GM23338 (cell line): ENCODE data around the gene RPTOR. TPM values are rescaled to one million over a fixed set of nuclear protein-coding genes. Genes with fewer than 3 reads are reported as not detected.

Experiments
- ATAC-seq: fragments of 200-7000 bp; cut with Tn5 transposase; 3 replicates; pipeline ENCODE4 v1.9.1; 2020
- DNase-seq: peaks from one replicate; pipeline ENCODE4 v3.0.0-alpha.2; 2015; ENCODE audit warnings: low spot score
- H2AFZ ChIP-seq: fragments of 200-600 bp; sonication (generic); 2 replicates; pipeline ENCODE4 v1.8.0; 2016; ENCODE audit warnings: antibody characterized with exemption, mild to moderate bottlenecking, moderate library complexity
- H3F3A ChIP-seq: fragments of 200-600 bp; sonication (generic); replicated peaks from 2 replicates; pipeline ENCODE4 v1.8.0; 2017; ENCODE audit warnings: antibody characterized with exemption, mixed run types, low read depth
- H3K27ac ChIP-seq: fragments of 200-600 bp; sonication (generic); 2 replicates; pipeline ENCODE4 v1.6.1; 2016; ENCODE audit warnings: low read depth
- H3K27me3 ChIP-seq: fragments of 200-600 bp; sonication (generic); 2 replicates; pipeline ENCODE4 v1.8.0; 2016; ENCODE audit warnings: mild to moderate bottlenecking, mixed run types, moderate library complexity; ENCODE audit not compliant: insufficient read depth
- H3K36me3 ChIP-seq: fragments of 200-600 bp; sonication (generic); 2 replicates; pipeline ENCODE4 v1.8.0; 2016; ENCODE audit warnings: mild to moderate bottlenecking; ENCODE audit not compliant: insufficient read depth
- H3K4me1 ChIP-seq: fragments of 200-600 bp; sonication (generic); 2 replicates; pipeline ENCODE4 v1.8.0; 2016; ENCODE audit warnings: mild to moderate bottlenecking, moderate library complexity; ENCODE audit not compliant: insufficient read depth
- H3K4me2 ChIP-seq: fragments of 200-600 bp; sonication (generic); 2 replicates; pipeline ENCODE4 v1.7.1; 2017; ENCODE audit warnings: mixed run types
- H3K4me3 ChIP-seq: fragments of 200-600 bp; sonication (generic); 2 replicates; pipeline ENCODE4 v1.6.1; 2016; ENCODE audit warnings: mixed run types
- H3K79me2 ChIP-seq: fragments of 200-600 bp; sonication (generic); replicated peaks from 2 replicates; pipeline ENCODE4 v1.8.0; 2017; ENCODE audit warnings: mild to moderate bottlenecking; ENCODE audit not compliant: insufficient read depth
- H3K9me2 ChIP-seq: fragments of 200-600 bp; sonication (generic); 2 replicates; pipeline ENCODE4 v1.8.0; 2017; ENCODE audit not compliant: insufficient read depth
- H4K20me1 ChIP-seq: fragments of 200-600 bp; sonication (generic); replicated peaks from 2 replicates; pipeline ENCODE4 v1.8.0; 2017; ENCODE audit warnings: mild to moderate bottlenecking; ENCODE audit not compliant: insufficient read depth
- H3K27ac Mint-ChIP-seq: 2 replicates; pipeline ENCODE4 v1.8.0; 2020; ENCODE audit warnings: inconsistent platforms, mild to moderate bottlenecking, moderate library complexity, mixed read lengths
- H3K27me3 Mint-ChIP-seq: 3 replicates; pipeline ENCODE4 v1.8.0; 2022; ENCODE audit warnings: low read depth, mild to moderate bottlenecking, moderate library complexity, mixed read lengths, inconsistent platforms; ENCODE audit not compliant: insufficient read depth, poor library complexity
- H3K36me3 Mint-ChIP-seq: 3 replicates; pipeline ENCODE4 v1.8.0; 2021; ENCODE audit warnings: low read depth, mild to moderate bottlenecking, inconsistent platforms, moderate library complexity, mixed read lengths
- H3K4me1 Mint-ChIP-seq: 3 replicates; pipeline ENCODE4 v1.8.0; 2020; ENCODE audit warnings: mild to moderate bottlenecking, inconsistent platforms, mixed read lengths
- H3K4me3 Mint-ChIP-seq: 3 replicates; pipeline ENCODE4 v1.8.0; 2021; ENCODE audit warnings: moderate library complexity, mild to moderate bottlenecking, inconsistent platforms, mixed read lengths
- H3K9me3 Mint-ChIP-seq: 3 replicates; pipeline ENCODE4 v1.8.0; 2020; ENCODE audit warnings: moderate library complexity, mild to moderate bottlenecking, inconsistent platforms, mixed read lengths
- CREB1 ChIP-seq: fragments of 250-450 bp; sonication (Bioruptor Pico); IDR thresholded peaks from 2 replicates; pipeline ENCODE4 v1.5.0; 2020; ENCODE audit warnings: low read depth, mild to moderate bottlenecking, moderate library complexity
- EZH2 ChIP-seq: fragments of 200-600 bp; sonication (generic); IDR thresholded peaks from one replicate; pipeline ENCODE4 v1.8.0; 2017; ENCODE audit warnings: antibody characterized with exemption, mild to moderate bottlenecking, low read depth; ENCODE audit not compliant: unreplicated experiment
- EZH2phosphoT487 ChIP-seq: fragments of 200-600 bp; sonication (generic); IDR thresholded peaks from one replicate; pipeline ENCODE4 v1.8.1; 2018; ENCODE audit warnings: antibody characterized with exemption; ENCODE audit not compliant: unreplicated experiment
- JUNB ChIP-seq: IDR thresholded peaks from one replicate; pipeline ENCODE4 v1.6.1; 2016; ENCODE audit warnings: antibody characterized with exemption; ENCODE audit not compliant: unreplicated experiment
- NANOG ChIP-seq: IDR thresholded peaks from 2 replicates; pipeline ENCODE4 v1.6.1; 2016; ENCODE audit warnings: antibody characterized with exemption, borderline replicate concordance
- POLR2AphosphoS5 ChIP-seq: IDR thresholded peaks from 2 replicates; pipeline ENCODE4 v1.6.1; 2016; ENCODE audit warnings: antibody characterized with exemption, low read depth
- STAT1 ChIP-seq: IDR thresholded peaks from one replicate; pipeline ENCODE4 v1.6.1; 2016; ENCODE audit warnings: antibody characterized with exemption; ENCODE audit not compliant: unreplicated experiment
- ZNF114 ChIP-seq: fragments of 250-450 bp; sonication (Bioruptor Pico); IDR thresholded peaks from 2 replicates; pipeline ENCODE4 v1.5.0; 2020; ENCODE audit warnings: mild to moderate bottlenecking, moderate library complexity
- ZNF331 ChIP-seq: fragments of 250-450 bp; sonication (Bioruptor Pico); IDR thresholded peaks from 2 replicates; pipeline ENCODE4 v1.5.0; 2020; ENCODE audit warnings: low read depth, mild to moderate bottlenecking, moderate library complexity
- polyA plus RNA-seq: library from polyadenylated mRNA; unstranded; fragments of >200 nt; fragmentation: Nextera tagmentation; extraction: Ambion mirVana; gene quantifications from 2 replicates; pipeline ENCODE4 v1.2.1, GENCODE V29; 2016
- total RNA-seq: library from RNA; depleted of rRNA; stranded (reverse); fragments of >200 nt; shearing (Covaris generic); gene quantifications from 2 replicates; pipeline ENCODE4 v1.2.3, GENCODE V29; 2014
- TF ChIP-seq, protein P1 (sequence below): IDR thresholded peaks from one replicate; pipeline ENCODE4 v1.6.1; 2018; ENCODE audit warnings: antibody characterized with exemption; ENCODE audit not compliant: unreplicated experiment
- TF ChIP-seq, protein P2 (sequence below), 2 experiments: fragments of 200-600 bp in 1 of 2; sonication (generic) in 1 of 2; conservative IDR thresholded peaks; 2 replicates each; pipeline versions ENCODE4 v1.5.1 to v1.6.1; 2016 to 2017; ENCODE audit warnings: antibody characterized with exemption in 2 of 2, low read depth in 2 of 2, mild to moderate bottlenecking in 2 of 2, moderate library complexity in 1 of 2
- TF ChIP-seq, protein P3 (sequence below): IDR thresholded peaks from 2 replicates; pipeline ENCODE4 v1.6.1; 2016; ENCODE audit warnings: antibody characterized with exemption
- TF ChIP-seq, protein P4 (sequence below): fragments of 250-450 bp; sonication (Bioruptor Pico); IDR thresholded peaks from 2 replicates; pipeline ENCODE4 v1.5.0; 2020; ENCODE audit warnings: mild to moderate bottlenecking, moderate library complexity

RPTOR gene
- total and polyA plus RNA-seq, 2 experiments from 2014 or later: 9.5 to 38.0 TPM

DNA sequence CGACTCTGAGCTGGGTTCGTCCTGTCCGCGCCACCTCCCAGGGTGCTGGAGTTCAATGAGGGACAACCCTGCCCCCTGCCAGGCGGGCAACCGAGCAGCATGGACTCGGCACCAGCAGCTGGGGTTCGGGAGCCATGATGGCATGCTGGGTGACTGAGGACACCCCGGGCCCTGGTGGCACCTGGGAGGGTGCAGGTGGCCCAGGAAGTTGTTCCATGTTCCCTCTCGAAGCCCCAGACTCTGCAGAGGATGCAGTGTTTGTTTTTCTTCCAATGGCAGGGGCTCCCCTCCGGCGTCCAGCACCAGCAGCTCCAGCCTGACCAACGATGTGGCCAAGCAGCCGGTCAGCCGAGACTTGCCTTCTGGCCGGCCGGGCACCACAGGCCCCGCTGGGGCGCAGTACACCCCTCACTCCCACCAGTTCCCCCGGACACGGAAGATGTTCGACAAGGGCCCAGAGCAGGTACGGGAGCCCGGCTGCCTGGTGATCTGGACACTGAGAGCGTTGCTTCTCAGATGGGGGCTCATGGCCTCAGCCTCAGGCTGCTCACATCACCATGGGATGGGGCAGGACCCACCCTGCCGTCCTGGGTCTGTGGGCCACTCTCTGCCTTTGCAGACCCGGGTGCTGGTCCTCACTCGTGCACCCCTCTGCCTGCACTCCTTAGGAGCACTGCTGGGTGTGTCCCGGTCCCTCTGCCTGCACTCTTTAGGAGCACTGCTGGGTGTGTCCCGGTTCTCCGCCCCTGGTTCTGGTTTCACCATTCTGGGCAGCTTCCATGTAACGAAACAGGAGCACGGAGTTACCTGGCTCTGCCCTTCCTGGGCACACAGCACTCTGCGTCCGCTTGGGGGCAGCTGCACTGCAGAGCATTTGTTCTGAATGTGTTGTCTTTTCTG, 378.8 kb downstream of the RPTOR start:
- no peaks in the 10 kb centered on the region for H3K27me3 ChIP-seq
- no peaks in the 10 kb centered on the region for H3K4me1 ChIP-seq
- no peak overlapping the region for H3K27ac ChIP-seq
- no peaks in the 10 kb centered on the region for H3F3A ChIP-seq
- H3K36me3 ChIP-seq: no peaks in the 10 kb centered on the region
- H3K27ac Mint-ChIP-seq: no peak overlapping the region
- ATAC-seq (no peak), DNase-seq (no peak)
- TF ChIP-seq, protein P1, sequence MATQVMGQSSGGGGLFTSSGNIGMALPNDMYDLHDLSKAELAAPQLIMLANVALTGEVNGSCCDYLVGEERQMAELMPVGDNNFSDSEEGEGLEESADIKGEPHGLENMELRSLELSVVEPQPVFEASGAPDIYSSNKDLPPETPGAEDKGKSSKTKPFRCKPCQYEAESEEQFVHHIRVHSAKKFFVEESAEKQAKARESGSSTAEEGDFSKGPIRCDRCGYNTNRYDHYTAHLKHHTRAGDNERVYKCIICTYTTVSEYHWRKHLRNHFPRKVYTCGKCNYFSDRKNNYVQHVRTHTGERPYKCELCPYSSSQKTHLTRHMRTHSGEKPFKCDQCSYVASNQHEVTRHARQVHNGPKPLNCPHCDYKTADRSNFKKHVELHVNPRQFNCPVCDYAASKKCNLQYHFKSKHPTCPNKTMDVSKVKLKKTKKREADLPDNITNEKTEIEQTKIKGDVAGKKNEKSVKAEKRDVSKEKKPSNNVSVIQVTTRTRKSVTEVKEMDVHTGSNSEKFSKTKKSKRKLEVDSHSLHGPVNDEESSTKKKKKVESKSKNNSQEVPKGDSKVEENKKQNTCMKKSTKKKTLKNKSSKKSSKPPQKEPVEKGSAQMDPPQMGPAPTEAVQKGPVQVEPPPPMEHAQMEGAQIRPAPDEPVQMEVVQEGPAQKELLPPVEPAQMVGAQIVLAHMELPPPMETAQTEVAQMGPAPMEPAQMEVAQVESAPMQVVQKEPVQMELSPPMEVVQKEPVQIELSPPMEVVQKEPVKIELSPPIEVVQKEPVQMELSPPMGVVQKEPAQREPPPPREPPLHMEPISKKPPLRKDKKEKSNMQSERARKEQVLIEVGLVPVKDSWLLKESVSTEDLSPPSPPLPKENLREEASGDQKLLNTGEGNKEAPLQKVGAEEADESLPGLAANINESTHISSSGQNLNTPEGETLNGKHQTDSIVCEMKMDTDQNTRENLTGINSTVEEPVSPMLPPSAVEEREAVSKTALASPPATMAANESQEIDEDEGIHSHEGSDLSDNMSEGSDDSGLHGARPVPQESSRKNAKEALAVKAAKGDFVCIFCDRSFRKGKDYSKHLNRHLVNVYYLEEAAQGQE: no peak
- TF ChIP-seq ZNF114 (CRISPR knock-in tag) (no peak), EZH2 (no peak), EZH2phosphoT487 (no peak), NANOG (no peak), ZNF331 (CRISPR knock-in tag) (no peak), CREB1 (no peak), STAT1 (no peak), POLR2AphosphoS5 (no peak), JUNB (no peak)
- TF ChIP-seq, protein P2, sequence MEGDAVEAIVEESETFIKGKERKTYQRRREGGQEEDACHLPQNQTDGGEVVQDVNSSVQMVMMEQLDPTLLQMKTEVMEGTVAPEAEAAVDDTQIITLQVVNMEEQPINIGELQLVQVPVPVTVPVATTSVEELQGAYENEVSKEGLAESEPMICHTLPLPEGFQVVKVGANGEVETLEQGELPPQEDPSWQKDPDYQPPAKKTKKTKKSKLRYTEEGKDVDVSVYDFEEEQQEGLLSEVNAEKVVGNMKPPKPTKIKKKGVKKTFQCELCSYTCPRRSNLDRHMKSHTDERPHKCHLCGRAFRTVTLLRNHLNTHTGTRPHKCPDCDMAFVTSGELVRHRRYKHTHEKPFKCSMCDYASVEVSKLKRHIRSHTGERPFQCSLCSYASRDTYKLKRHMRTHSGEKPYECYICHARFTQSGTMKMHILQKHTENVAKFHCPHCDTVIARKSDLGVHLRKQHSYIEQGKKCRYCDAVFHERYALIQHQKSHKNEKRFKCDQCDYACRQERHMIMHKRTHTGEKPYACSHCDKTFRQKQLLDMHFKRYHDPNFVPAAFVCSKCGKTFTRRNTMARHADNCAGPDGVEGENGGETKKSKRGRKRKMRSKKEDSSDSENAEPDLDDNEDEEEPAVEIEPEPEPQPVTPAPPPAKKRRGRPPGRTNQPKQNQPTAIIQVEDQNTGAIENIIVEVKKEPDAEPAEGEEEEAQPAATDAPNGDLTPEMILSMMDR (conservative IDR thresholded peaks at IDR 0.05; ENCODE audit: low read depth in 2 of 2): no peak
- TF ChIP-seq, protein P3, sequence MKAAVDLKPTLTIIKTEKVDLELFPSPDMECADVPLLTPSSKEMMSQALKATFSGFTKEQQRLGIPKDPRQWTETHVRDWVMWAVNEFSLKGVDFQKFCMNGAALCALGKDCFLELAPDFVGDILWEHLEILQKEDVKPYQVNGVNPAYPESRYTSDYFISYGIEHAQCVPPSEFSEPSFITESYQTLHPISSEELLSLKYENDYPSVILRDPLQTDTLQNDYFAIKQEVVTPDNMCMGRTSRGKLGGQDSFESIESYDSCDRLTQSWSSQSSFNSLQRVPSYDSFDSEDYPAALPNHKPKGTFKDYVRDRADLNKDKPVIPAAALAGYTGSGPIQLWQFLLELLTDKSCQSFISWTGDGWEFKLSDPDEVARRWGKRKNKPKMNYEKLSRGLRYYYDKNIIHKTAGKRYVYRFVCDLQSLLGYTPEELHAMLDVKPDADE: no peak
- TF ChIP-seq, protein P4, sequence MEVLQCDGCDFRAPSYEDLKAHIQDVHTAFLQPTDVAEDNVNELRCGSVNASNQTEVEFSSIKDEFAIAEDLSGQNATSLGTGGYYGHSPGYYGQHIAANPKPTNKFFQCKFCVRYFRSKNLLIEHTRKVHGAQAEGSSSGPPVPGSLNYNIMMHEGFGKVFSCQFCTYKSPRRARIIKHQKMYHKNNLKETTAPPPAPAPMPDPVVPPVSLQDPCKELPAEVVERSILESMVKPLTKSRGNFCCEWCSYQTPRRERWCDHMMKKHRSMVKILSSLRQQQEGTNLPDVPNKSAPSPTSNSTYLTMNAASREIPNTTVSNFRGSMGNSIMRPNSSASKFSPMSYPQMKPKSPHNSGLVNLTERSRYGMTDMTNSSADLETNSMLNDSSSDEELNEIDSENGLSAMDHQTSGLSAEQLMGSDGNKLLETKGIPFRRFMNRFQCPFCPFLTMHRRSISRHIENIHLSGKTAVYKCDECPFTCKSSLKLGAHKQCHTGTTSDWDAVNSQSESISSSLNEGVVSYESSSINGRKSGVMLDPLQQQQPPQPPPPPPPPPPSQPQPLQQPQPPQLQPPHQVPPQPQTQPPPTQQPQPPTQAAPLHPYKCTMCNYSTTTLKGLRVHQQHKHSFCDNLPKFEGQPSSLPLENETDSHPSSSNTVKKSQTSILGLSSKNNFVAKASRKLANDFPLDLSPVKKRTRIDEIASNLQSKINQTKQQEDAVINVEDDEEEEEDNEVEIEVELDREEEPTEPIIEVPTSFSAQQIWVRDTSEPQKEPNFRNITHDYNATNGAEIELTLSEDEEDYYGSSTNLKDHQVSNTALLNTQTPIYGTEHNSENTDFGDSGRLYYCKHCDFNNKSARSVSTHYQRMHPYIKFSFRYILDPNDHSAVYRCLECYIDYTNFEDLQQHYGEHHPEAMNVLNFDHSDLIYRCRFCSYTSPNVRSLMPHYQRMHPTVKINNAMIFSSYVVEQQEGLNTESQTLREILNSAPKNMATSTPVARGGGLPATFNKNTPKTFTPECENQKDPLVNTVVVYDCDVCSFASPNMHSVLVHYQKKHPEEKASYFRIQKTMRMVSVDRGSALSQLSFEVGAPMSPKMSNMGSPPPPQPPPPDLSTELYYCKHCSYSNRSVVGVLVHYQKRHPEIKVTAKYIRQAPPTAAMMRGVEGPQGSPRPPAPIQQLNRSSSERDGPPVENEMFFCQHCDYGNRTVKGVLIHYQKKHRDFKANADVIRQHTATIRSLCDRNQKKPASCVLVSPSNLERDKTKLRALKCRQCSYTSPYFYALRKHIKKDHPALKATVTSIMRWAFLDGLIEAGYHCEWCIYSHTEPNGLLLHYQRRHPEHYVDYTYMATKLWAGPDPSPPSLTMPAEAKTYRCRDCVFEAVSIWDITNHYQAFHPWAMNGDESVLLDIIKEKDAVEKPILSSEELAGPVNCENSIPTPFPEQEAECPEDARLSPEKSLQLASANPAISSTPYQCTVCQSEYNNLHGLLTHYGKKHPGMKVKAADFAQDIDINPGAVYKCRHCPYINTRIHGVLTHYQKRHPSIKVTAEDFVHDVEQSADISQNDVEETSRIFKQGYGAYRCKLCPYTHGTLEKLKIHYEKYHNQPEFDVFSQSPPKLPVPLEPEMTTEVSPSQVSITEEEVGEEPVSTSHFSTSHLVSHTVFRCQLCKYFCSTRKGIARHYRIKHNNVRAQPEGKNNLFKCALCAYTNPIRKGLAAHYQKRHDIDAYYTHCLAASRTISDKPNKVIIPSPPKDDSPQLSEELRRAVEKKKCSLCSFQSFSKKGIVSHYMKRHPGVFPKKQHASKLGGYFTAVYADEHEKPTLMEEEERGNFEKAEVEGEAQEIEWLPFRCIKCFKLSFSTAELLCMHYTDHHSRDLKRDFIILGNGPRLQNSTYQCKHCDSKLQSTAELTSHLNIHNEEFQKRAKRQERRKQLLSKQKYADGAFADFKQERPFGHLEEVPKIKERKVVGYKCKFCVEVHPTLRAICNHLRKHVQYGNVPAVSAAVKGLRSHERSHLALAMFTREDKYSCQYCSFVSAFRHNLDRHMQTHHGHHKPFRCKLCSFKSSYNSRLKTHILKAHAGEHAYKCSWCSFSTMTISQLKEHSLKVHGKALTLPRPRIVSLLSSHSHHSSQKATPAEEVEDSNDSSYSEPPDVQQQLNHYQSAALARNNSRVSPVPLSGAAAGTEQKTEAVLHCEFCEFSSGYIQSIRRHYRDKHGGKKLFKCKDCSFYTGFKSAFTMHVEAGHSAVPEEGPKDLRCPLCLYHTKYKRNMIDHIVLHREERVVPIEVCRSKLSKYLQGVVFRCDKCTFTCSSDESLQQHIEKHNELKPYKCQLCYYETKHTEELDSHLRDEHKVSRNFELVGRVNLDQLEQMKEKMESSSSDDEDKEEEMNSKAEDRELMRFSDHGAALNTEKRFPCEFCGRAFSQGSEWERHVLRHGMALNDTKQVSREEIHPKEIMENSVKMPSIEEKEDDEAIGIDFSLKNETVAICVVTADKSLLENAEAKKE (CRISPR knock-in tag): no peak
- H3K9me3 Mint-ChIP-seq: no peaks in the 10 kb centered on the region
- H4K20me1 ChIP-seq: no peaks in the 10 kb centered on the region
- no peaks in the 10 kb centered on the region for H3K9me2 ChIP-seq
- peaks cover 21% of the 10 kb centered on the region for H3K4me1 Mint-ChIP-seq
- no peak overlapping the region for H3K4me2 ChIP-seq
- H3K4me3 Mint-ChIP-seq: no peak overlapping the region
- no peak overlapping the region for H2AFZ ChIP-seq
- H3K27me3 Mint-ChIP-seq: peaks cover 8% of the 10 kb centered on the region
- H3K79me2 ChIP-seq: no peaks in the 10 kb centered on the region
- H3K36me3 Mint-ChIP-seq: peaks cover 8% of the 10 kb centered on the region
- H3K4me3 ChIP-seq: no peak overlapping the region
